Body of pancreas (tissue), 4 donors: ENCODE data around the gene CHN2.

Experiments used
- CTCF ChIP-seq, 7 experiments: fragments of 450-650 bp in 4 of 7; fragments of 200-600 bp in 3 of 7; sonication (generic) in 3 of 7; IDR thresholded peaks; one replicate each; pipeline ENCODE4 v1.5.1; 2016 to 2019; ENCODE audit warnings: antibody characterized with exemption in 7 of 7
- POLR2A ChIP-seq, 3 donors: fragments of 450-650 bp; IDR thresholded peaks; one replicate each; pipeline ENCODE4 v1.6.1; 2016; ENCODE audit warnings: antibody characterized with exemption in 3 of 3, mild to moderate bottlenecking in 2 of 3

GRCh38 chr7:29190349-29191045, 4.1 kb upstream of the CHN2 start:
- peak in 2 of 3 donors; percentile 76 to 82 for TF ChIP-seq POLR2A (IDR thresholded peaks at IDR 0.05)
- no peak for TF ChIP-seq CTCF (IDR thresholded peaks at IDR 0.05)
